Fibroblast of pulmonary artery (primary cell): ENCODE measurements around the gene RABIF.
"Not testable (repeated sequence)": the region's sequence is repeated elsewhere in the genome, so short reads cannot be mapped to it uniquely, and the experiment has no call there.

Source experiments
- DNase-seq: peaks from one replicate; pipeline ENCODE4 v3.0.0-alpha.2; 2010; ENCODE audit warnings: low read depth
- H3K4me3 ChIP-seq: replicated peaks from 2 replicates; pipeline ENCODE4 v1.5.1; 2011; ENCODE audit warnings: low read depth, mild to moderate bottlenecking, control low read depth, low read length, moderate library complexity
- TF ChIP-seq, protein P1 (sequence below): IDR thresholded peaks from 2 replicates; pipeline ENCODE4 v1.5.1; 2011; ENCODE audit warnings: mild to moderate bottlenecking, control low read depth, low read length, inconsistent platforms; ENCODE audit errors: missing control alignments

Gene RABIF

DNA sequence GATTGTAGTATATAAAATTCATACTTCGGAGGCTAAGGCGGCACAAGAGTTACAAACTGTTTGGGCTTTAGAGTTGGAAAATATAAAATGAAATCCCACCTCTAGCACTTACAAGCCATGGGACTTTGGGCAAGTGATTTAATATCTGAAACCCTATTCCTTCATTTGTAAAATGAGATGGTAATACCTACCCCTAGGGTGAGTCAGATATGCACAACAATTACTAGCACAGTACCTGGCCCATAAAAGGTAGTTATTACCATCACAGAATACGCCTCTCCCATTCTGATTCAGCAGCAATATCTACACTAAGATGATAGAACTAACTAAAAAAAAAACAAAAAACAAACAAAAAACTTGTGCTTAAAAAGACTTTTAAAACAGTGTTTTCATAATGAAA, 34.6 kb upstream of the RABIF start:
- DNase-seq = no peak

GRCh38 chr1:202919615-202920014, 30.7 kb upstream of the RABIF start:
- no peak for DNase-seq
- H3K4me3 ChIP-seq = no peak overlapping the region
- TF ChIP-seq, protein P1, sequence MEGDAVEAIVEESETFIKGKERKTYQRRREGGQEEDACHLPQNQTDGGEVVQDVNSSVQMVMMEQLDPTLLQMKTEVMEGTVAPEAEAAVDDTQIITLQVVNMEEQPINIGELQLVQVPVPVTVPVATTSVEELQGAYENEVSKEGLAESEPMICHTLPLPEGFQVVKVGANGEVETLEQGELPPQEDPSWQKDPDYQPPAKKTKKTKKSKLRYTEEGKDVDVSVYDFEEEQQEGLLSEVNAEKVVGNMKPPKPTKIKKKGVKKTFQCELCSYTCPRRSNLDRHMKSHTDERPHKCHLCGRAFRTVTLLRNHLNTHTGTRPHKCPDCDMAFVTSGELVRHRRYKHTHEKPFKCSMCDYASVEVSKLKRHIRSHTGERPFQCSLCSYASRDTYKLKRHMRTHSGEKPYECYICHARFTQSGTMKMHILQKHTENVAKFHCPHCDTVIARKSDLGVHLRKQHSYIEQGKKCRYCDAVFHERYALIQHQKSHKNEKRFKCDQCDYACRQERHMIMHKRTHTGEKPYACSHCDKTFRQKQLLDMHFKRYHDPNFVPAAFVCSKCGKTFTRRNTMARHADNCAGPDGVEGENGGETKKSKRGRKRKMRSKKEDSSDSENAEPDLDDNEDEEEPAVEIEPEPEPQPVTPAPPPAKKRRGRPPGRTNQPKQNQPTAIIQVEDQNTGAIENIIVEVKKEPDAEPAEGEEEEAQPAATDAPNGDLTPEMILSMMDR = no peak

More for the DNA sequence above, 34.6 kb upstream of the RABIF start:
- no peak overlapping the region for H3K4me3 ChIP-seq
- TF ChIP-seq, protein P1 = no peak

DNA sequence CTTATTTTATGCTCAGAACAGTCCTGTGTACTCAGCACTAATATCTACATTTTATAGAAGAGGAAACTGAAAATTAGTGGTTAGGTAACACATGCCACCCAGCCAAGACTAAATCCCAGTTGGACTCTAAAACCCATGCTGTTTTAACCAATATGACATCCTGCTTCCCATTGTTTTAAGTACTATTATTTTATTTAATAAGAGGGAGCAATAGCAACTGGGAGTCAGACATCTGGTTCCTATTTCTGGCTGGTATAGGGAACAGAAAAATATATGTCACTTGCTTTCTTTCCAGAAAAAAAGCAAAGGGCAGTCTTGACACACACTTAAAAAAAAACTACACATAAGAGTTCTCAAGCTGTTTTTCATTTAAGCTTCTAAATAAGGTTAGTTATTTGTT, 26.2 kb upstream of the RABIF start:
- TF ChIP-seq, protein P1 = no peak
- no peak overlapping the region for H3K4me3 ChIP-seq
- no peak for DNase-seq

DNA sequence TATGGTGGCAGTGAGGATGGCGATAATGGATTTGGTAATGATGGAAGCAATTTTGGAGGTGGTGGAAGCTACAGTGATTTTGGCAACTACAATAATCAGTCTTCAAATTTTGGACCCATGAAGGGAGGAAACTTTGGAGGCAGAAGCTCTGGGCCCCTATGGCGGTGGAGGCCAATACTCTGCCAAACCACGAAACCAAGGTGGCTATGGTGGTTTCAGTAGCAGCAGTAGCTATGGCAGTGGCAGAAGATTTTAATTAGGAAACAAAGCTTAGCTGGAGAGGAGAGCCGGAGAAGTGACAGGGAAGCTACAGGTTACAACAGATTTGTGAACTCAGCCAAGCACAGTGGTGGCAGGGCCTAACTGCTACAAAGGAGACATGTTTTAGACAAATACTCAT, 23.5 kb upstream of the RABIF start:
- not testable (repeated sequence) for H3K4me3 ChIP-seq, DNase-seq

DNA sequence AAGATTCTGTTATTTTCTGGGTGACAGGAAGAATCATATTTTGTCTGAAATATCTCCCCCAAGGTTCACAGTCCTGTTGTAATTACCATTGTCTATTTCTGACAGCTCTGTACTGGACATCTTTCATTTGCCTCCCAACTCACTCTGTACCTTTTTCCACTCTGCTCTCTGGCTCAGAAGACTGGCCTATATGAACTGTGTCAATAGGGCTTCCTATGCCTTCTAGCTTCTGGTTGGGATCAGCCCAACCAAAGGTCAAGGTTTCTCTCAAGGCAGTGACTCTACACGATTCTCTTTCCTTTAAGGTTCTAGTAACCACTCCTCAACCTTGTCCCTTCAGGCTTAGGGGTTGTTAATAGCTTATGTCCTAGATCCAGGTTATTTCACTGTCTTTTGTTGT, 20.5 kb upstream of the RABIF start:
- TF ChIP-seq, protein P1 = no peak
- no peak for DNase-seq
- no peak overlapping the region for H3K4me3 ChIP-seq

DNA sequence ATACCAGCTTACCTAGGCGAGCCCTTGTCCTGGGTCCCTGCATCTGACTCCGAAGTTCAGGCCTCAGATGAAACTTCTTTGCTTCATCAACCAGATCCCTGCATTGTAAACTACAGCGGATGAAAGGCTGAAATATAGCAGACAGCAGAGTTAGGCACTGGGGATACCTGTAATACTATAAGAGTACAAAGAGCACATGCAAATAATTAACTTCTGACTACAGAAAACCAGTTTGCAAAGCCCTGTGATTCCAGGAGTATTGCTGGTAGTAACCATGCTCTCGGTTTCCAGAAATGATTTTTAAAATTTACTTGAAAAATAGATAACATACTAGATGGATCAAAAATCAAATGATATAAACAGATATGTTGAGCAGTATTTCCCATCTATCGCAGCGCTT, 20.0 kb upstream of the RABIF start:
- no peak overlapping the region for H3K4me3 ChIP-seq
- TF ChIP-seq, protein P1 = no peak
- DNase-seq = no peak

- DNase-seq = no peak
- TF ChIP-seq, protein P1 = no peak
- H3K4me3 ChIP-seq = no peak overlapping the region
These were observed 16.4 kb upstream of the RABIF start for GRCh38 chr1:202905331-202905730.

DNA sequence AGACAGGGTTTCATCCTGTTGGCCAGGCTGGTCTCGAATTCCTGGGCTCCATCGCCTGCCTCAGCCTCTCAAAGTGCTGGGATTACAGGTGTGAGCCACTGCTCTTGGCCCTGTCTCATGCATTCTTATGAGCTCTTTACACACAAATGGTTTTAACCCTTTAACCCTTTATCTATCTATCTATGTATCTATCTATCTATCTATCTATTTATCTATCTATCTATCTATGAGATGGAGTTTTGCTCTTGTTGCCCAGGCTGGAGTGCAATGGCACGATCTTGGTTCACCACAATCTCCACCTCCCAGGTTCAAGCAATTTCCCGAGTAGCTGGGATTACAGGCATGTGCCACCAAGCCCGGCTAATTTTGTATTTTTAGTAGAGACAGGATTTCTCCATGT, 14.9 kb upstream of the RABIF start:
- not testable (repeated sequence) for H3K4me3 ChIP-seq, DNase-seq
